ENCODE measurements around the gene PPP2R2B.

The PPP2R2B gene

GRCh38 chr5:146533882-146534281, 344.7 kb downstream of the PPP2R2B start:
- FAIRE-seq = no peak

- no peak for FAIRE-seq
Measured at GRCh38 chr5:146533260-146533857, 345.2 kb downstream of the PPP2R2B start.

Data from endometrium (tissue), 2 donors.